ENCODE data around the gene P2RY14. TPM values are rescaled to one million over a fixed set of nuclear protein-coding genes. Genes with fewer than 3 reads are reported as not detected.

Gene P2RY14
- total RNA-seq, 2 experiments from 2014 or later = 0.60 to 0.63 TPM

Other genes with a start within 250 kb of the P2RY14 start
- gene MED12L, start 192.9 kb downstream of the P2RY14 start, total RNA-seq = under 1 TPM; 0.76 to 0.79 TPM
- 100 to 1,000 TPM; 115 to 124 TPM for gene GPR171, start 75.3 kb downstream of the P2RY14 start, total RNA-seq
- gene GPR87, start 38.3 kb upstream of the P2RY14 start, total RNA-seq = not detected
- gene P2RY13, start 51.0 kb upstream of the P2RY14 start, total RNA-seq = not detected
- gene P2RY12, start 106.2 kb upstream of the P2RY14 start, total RNA-seq = not detected
- gene IGSF10, start 182.5 kb upstream of the P2RY14 start, total RNA-seq = not detected